ENCODE data around the gene HHAT. TPM values are rescaled to one million over a fixed set of nuclear protein-coding genes. Genes with fewer than 3 reads are reported as not detected.

Gene HHAT
- total and polyA plus RNA-seq, 9 of the 15 experiments (the other 6 are each of a cell fraction or from before 2014, with no cell fraction given): 0.07 to 0.16 (median 0.13) TPM; not detected in 1

DNA sequence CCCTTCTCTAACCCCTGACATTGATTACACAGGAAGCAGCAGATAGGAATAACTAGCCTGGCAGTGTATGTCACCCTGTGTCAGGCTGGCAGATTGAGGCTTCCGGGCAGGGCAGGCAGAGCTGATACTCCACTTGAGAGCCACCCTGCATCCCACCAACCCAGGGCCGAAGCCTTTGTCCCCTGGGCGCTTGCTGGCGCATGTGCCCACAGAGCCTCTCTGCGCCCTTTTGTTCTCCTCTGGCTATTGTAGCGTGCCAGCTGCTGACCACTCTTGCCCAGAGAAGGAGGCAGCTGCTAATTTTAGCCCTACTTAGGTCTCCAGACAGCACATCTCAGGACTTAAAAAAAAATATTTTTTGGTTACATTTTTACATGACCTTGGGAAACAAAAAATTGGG is 304.9 kb downstream of the HHAT start:
- no TSS peak for BruUV-seq (replicated peaks)
- CTCF ChIA-PET (ENCODE audit: low intra/inter-chr PET ratio): no interaction called here
- no peak for TF ChIP-seq DMBX1 (CRISPR knock-in tag; IDR thresholded peaks at IDR 0.05; ENCODE audit: borderline replicate concordance)
- TF ChIP-seq ZNF347 (CRISPR knock-in tag; IDR thresholded peaks at IDR 0.05; ENCODE audit: low read depth): no peak
- TF ChIP-seq, protein P1, sequence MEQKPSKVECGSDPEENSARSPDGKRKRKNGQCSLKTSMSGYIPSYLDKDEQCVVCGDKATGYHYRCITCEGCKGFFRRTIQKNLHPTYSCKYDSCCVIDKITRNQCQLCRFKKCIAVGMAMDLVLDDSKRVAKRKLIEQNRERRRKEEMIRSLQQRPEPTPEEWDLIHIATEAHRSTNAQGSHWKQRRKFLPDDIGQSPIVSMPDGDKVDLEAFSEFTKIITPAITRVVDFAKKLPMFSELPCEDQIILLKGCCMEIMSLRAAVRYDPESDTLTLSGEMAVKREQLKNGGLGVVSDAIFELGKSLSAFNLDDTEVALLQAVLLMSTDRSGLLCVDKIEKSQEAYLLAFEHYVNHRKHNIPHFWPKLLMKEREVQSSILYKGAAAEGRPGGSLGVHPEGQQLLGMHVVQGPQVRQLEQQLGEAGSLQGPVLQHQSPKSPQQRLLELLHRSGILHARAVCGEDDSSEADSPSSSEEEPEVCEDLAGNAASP (IDR thresholded peaks at IDR 0.05): no peak
- TF ChIP-seq RBM39 (optimal IDR thresholded peaks at IDR 0.05; ENCODE audit: low read depth, low read length): no peak
- TF ChIP-seq ZNF134 (CRISPR knock-in tag; conservative IDR thresholded peaks at IDR 0.05): no peak
- no peak for TF ChIP-seq SUPT5H (IDR thresholded peaks at IDR 0.05)
- TF ChIP-seq FOSL1 (tag; conservative IDR thresholded peaks at IDR 0.05): no peak
- TF ChIP-seq, protein P2, sequence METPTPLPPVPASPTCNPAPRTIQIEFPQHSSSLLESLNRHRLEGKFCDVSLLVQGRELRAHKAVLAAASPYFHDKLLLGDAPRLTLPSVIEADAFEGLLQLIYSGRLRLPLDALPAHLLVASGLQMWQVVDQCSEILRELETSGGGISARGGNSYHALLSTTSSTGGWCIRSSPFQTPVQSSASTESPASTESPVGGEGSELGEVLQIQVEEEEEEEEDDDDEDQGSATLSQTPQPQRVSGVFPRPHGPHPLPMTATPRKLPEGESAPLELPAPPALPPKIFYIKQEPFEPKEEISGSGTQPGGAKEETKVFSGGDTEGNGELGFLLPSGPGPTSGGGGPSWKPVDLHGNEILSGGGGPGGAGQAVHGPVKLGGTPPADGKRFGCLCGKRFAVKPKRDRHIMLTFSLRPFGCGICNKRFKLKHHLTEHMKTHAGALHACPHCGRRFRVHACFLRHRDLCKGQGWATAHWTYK (CRISPR knock-in tag; IDR thresholded peaks at IDR 0.05): no peak
- no peak for TF ChIP-seq NFRKB (IDR thresholded peaks at IDR 0.05; ENCODE audit: low read depth)
- TF ChIP-seq ZKSCAN3 (CRISPR knock-in tag; IDR thresholded peaks at IDR 0.05): no peak
- TF ChIP-seq, protein P3, sequence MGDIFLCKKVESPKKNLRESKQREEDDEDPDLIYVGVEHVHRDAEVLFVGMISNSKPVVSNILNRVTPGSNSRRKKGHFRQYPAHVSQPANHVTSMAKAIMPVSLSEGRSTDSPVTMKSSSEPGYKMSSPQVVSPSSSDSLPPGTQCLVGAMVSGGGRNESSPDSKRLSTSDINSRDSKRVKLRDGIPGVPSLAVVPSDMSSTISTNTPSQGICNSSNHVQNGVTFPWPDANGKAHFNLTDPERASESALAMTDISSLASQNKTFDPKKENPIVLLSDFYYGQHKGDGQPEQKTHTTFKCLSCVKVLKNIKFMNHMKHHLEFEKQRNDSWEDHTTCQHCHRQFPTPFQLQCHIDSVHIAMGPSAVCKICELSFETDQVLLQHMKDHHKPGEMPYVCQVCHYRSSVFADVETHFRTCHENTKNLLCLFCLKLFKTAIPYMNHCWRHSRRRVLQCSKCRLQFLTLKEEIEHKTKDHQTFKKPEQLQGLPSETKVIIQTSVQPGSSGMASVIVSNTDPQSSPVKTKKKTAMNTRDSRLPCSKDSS (IDR thresholded peaks at IDR 0.05; ENCODE audit: low read depth, partially characterized antibody): no peak
- TF ChIP-seq, protein P4, sequence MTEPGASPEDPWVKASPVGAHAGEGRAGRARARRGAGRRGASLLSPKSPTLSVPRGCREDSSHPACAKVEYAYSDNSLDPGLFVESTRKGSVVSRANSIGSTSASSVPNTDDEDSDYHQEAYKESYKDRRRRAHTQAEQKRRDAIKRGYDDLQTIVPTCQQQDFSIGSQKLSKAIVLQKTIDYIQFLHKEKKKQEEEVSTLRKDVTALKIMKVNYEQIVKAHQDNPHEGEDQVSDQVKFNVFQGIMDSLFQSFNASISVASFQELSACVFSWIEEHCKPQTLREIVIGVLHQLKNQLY (CRISPR knock-in tag; conservative IDR thresholded peaks at IDR 0.05): no peak
- TF ChIP-seq, protein P5, sequence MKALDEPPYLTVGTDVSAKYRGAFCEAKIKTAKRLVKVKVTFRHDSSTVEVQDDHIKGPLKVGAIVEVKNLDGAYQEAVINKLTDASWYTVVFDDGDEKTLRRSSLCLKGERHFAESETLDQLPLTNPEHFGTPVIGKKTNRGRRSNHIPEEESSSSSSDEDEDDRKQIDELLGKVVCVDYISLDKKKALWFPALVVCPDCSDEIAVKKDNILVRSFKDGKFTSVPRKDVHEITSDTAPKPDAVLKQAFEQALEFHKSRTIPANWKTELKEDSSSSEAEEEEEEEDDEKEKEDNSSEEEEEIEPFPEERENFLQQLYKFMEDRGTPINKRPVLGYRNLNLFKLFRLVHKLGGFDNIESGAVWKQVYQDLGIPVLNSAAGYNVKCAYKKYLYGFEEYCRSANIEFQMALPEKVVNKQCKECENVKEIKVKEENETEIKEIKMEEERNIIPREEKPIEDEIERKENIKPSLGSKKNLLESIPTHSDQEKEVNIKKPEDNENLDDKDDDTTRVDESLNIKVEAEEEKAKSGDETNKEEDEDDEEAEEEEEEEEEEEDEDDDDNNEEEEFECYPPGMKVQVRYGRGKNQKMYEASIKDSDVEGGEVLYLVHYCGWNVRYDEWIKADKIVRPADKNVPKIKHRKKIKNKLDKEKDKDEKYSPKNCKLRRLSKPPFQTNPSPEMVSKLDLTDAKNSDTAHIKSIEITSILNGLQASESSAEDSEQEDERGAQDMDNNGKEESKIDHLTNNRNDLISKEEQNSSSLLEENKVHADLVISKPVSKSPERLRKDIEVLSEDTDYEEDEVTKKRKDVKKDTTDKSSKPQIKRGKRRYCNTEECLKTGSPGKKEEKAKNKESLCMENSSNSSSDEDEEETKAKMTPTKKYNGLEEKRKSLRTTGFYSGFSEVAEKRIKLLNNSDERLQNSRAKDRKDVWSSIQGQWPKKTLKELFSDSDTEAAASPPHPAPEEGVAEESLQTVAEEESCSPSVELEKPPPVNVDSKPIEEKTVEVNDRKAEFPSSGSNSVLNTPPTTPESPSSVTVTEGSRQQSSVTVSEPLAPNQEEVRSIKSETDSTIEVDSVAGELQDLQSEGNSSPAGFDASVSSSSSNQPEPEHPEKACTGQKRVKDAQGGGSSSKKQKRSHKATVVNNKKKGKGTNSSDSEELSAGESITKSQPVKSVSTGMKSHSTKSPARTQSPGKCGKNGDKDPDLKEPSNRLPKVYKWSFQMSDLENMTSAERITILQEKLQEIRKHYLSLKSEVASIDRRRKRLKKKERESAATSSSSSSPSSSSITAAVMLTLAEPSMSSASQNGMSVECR (CRISPR knock-in tag; IDR thresholded peaks at IDR 0.05): no peak
- no peak for TF ChIP-seq HIVEP1 (CRISPR knock-in tag; IDR thresholded peaks at IDR 0.05)

More for the DNA sequence above, 304.9 kb downstream of the HHAT start:
- Histone ChIP-seq H3K79me2 (ENCODE audit: control insufficient read depth, insufficient read depth, low read length) (no peaks in the 10 kb centered on the region), H3K4me3 (no peak overlapping the region), H3K9me3 (replicated peaks; ENCODE audit: control insufficient read depth, insufficient read depth, low read depth, low read length) (no peaks in the 10 kb centered on the region), H3K27me3 (ENCODE audit: control insufficient read depth in 2 of 2, insufficient read depth in 2 of 2, low read length in 2 of 2) (no peaks in the 10 kb centered on the region; a peak in 1 of 5 replicates), H3K9me1 (ENCODE audit: control insufficient read depth, insufficient read depth, low read length) (no peaks in the 10 kb centered on the region), H3K9ac (ENCODE audit: insufficient read depth in 1 of 2, low read depth in 2 of 2, low read length in 2 of 2) (no peak overlapping the region), H2AFZ (ENCODE audit: low read depth, low read length) (no peak overlapping the region), H4K20me1 (replicated peaks; ENCODE audit: control insufficient read depth, insufficient read depth, low read length) (no peaks in the 10 kb centered on the region), H3K27ac (ENCODE audit: extremely low read depth, low read depth, low read length) (no peak overlapping the region), H3K4me2 (ENCODE audit: insufficient read depth, low read length) (no peak overlapping the region), H3K4me1 (replicated peaks in 1 of 2; ENCODE audit: control insufficient read depth in 2 of 2, insufficient read depth in 2 of 2, low read length in 2 of 2) (no peaks in the 10 kb centered on the region), H3K36me3 (ENCODE audit: control insufficient read depth, insufficient read depth, low read length) (no peaks in the 10 kb centered on the region)
- POLR2A ChIA-PET: no interaction called here
- in situ Hi-C loops (cut with MboI) (no loop called here), intact Hi-C loops (cut with micrococcal nuclease) (no loop called here)
- FAIRE-seq (no peak), DNase-seq (ENCODE audit: extremely low read depth in 1 of 4, low spot score in 3 of 4) (no peak), ATAC-seq (no peak)
- WGBS (ENCODE audit: insufficient coverage, low coverage, missing lambda C conversion rate): 0% methylated on average over 6 of the region's 6 CpGs
